A549 (cell line): ENCODE results near the gene NSL1.
"Not testable (repeated sequence)": the region's sequence is repeated elsewhere in the genome, so short reads cannot be mapped to it uniquely, and the experiment has no call there.

ENCODE experiments used
- CTCF ChIP-seq: fragments of >200 bp; sonication (Bioruptor Twin); formaldehyde crosslinking; IDR thresholded peaks from 3 replicates; pipeline ENCODE4 v1.5.1; 2016
- JUN ChIP-seq, 2 experiments: fragments of >200 bp; sonication (Bioruptor Twin); formaldehyde crosslinking; IDR thresholded peaks; 2 replicates in 1 of 2; 3 replicates in 1 of 2; pipeline ENCODE4 v1.6.1; 2016 to 2017
- MAX ChIP-seq: IDR thresholded peaks from 2 replicates; pipeline ENCODE4 v1.6.1; 2012
- RFX5 ChIP-seq: fragments of 450-650 bp; IDR thresholded peaks from 2 replicates; pipeline ENCODE4 v1.7.1; 2014; ENCODE audit warnings: antibody characterized with exemption, mild to moderate bottlenecking, moderate library complexity

GRCh38 chr1:212764718-212765281, 26.8 kb downstream of the NSL1 start:
- not testable (repeated sequence) for TF ChIP-seq CTCF; RFX5; JUN (IDR thresholded peaks at IDR 0.05); MAX
